Hematopoietic multipotent progenitor cell treated with erythropoietin and hydrocortisone succinate and interleukin-3 and kit ligand, for 17 days (in vitro differentiated cells): ENCODE results near the gene RCL1.

Source experiments
- DNase-seq: peaks from one replicate; pipeline ENCODE4 v3.0.0-alpha.2; 2015; ENCODE audit warnings: low spot score

RCL1 gene

GRCh38 chr9:4842734-4843133, 50.0 kb downstream of the RCL1 start:
- peak; percentile 48 for DNase-seq

GRCh38 chr9:4844056-4844838, 51.5 kb downstream of the RCL1 start:
- no peak for DNase-seq

- peak; percentile 57 for DNase-seq
Measured at GRCh38 chr9:4849369-4849768, 56.6 kb downstream of the RCL1 start.

GRCh38 chr9:4850603-4851310, 58.0 kb downstream of the RCL1 start:
- peak; percentile 70 for DNase-seq

- peak; percentile 96 for DNase-seq
Measured at GRCh38 chr9:4852419-4852818, 59.7 kb downstream of the RCL1 start.

GRCh38 chr9:4854265-4854590, 61.5 kb downstream of the RCL1 start:
- DNase-seq: peak; percentile 44

- DNase-seq: peak; percentile 60
Measured at GRCh38 chr9:4855841-4856240, 63.1 kb downstream of the RCL1 start.

GRCh38 chr9:4857163-4857810, 64.5 kb downstream of the RCL1 start:
- DNase-seq: no peak

- DNase-seq: no peak
Measured at GRCh38 chr9:4859035-4859434, 66.3 kb downstream of the RCL1 start.

- DNase-seq: no peak
Measured at GRCh38 chr9:4860383-4860782, 67.6 kb downstream of the RCL1 start.

- no peak for DNase-seq
Measured at GRCh38 chr9:4861145-4861544, 68.4 kb downstream of the RCL1 start.

GRCh38 chr9:4861736-4862451, 69.2 kb downstream of the RCL1 start:
- DNase-seq: peak; percentile 52

- peak; percentile 61 for DNase-seq
Measured at GRCh38 chr9:4862506-4863250, 69.9 kb downstream of the RCL1 start.

- DNase-seq: no peak
Measured at GRCh38 chr9:4864234-4864661, 71.5 kb downstream of the RCL1 start.

GRCh38 chr9:4864698-4865097, 72.0 kb downstream of the RCL1 start:
- no peak for DNase-seq

GRCh38 chr9:4865681-4866080, 72.9 kb downstream of the RCL1 start:
- DNase-seq: peak; percentile 59

GRCh38 chr9:4866239-4866969, 73.7 kb downstream of the RCL1 start:
- DNase-seq: peak; percentile 54

- no peak for DNase-seq
Measured at GRCh38 chr9:4873066-4873465, 80.3 kb downstream of the RCL1 start.

- DNase-seq: no peak
Measured at GRCh38 chr9:4875559-4875958, 82.8 kb downstream of the RCL1 start.

GRCh38 chr9:4879115-4879558, 86.4 kb downstream of the RCL1 start:
- no peak for DNase-seq

GRCh38 chr9:4883326-4883873, 90.7 kb downstream of the RCL1 start:
- DNase-seq: no peak
